Astrocyte (in vitro differentiated cells and primary cell): ENCODE results near the gene ISOC1.

ENCODE experiments used
- EZH2 ChIP-seq: IDR thresholded peaks from 2 replicates; pipeline ENCODE4 v1.6.1; 2012; ENCODE audit warnings: mild to moderate bottlenecking, low read length, inconsistent platforms; ENCODE audit not compliant: insufficient read depth
- TF ChIP-seq, protein P1 (sequence below): IDR thresholded peaks from 2 replicates; pipeline ENCODE4 v1.5.1; 2011; ENCODE audit warnings: low read depth, mild to moderate bottlenecking, inconsistent platforms, low read length, moderate library complexity; ENCODE audit not compliant: insufficient read depth

DNA sequence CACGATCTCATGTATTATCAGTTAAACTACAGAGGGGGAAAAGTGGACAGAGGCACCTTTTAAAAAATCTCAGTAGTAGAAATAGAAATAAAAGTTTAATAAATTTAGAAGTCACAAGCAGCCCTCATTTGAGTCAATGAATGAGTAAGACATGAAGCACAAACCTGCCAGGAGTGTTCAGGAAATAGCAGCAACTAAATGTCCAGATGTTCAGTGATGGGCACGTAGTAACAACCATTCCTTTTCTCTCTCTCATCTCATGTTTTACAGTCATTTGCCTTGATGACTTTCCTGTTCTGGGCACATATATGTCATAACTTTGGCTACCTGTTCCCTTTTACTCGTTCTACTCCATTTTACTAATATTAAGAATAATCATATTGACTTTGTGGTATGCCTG is 17.7 kb downstream of the ISOC1 start:
- TF ChIP-seq, protein P1, sequence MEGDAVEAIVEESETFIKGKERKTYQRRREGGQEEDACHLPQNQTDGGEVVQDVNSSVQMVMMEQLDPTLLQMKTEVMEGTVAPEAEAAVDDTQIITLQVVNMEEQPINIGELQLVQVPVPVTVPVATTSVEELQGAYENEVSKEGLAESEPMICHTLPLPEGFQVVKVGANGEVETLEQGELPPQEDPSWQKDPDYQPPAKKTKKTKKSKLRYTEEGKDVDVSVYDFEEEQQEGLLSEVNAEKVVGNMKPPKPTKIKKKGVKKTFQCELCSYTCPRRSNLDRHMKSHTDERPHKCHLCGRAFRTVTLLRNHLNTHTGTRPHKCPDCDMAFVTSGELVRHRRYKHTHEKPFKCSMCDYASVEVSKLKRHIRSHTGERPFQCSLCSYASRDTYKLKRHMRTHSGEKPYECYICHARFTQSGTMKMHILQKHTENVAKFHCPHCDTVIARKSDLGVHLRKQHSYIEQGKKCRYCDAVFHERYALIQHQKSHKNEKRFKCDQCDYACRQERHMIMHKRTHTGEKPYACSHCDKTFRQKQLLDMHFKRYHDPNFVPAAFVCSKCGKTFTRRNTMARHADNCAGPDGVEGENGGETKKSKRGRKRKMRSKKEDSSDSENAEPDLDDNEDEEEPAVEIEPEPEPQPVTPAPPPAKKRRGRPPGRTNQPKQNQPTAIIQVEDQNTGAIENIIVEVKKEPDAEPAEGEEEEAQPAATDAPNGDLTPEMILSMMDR: no peak
- no peak for TF ChIP-seq EZH2
